GM21737 (cell line): Measurements from ENCODE around the gene SAMD5.

ENCODE experiments used
- ATAC-seq: cut with Tn5 transposase; IDR thresholded peaks from one replicate; pipeline ENCODE4 v1.9.1; 2021; ENCODE audit warnings: mild to moderate bottlenecking, moderate library complexity; ENCODE audit not compliant: unreplicated experiment

SAMD5 gene

GRCh38 chr6:147617366-147617765 is 108.9 kb downstream of the SAMD5 start:
- ATAC-seq: no peak

GRCh38 chr6:147618457-147618856 is 110.0 kb downstream of the SAMD5 start:
- ATAC-seq: no peak

GRCh38 chr6:147618927-147619326 is 110.4 kb downstream of the SAMD5 start:
- ATAC-seq: no peak
